Cerebellar cortex (tissue), 1 donor: ENCODE data around the gene MPHOSPH9.

ENCODE experiments used
- DNase-seq: peaks from one replicate; pipeline ENCODE4 v3.0.0-alpha.2; 2015; ENCODE audit warnings: low spot score

The MPHOSPH9 gene

DNA sequence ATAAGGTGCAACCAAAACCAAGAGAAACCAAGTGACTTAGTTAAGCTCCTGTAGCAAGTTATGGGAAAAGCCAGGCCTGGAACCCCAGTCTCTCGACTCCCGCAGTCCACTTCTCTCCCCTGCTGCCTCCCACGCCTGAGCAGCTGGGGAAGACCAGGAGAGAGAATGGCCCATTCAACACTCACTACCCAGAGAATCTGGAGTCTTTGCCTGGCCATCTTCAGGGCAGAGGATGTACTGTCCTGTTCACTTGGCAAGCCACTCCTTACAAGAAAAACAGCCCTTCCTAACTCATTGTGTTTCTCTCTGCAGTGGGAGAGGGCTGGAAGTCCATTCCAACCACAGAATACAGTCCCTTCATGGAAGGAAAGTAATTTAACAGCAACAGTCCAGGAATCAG, 83.9 kb downstream of the MPHOSPH9 start:
- DNase-seq = peak; percentile 47

DNA sequence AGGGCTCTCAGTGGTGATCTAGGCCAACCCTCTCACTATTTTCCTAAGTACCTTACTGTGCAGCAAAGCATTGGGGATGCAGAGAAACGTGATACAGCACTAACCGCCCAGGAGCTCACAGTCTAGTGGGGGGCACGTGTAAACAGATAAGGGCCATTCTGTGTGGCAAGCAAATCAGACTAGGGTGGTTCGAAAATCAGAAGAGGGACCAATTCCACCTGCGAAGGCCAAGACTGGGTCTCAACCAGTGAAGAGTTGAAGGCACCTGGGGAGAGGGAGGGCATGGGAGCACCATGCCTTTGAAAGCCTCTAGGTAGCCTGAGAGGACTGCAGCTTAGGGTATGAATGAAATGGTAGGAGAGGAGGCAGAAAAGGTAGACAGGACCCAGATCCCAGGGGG, 84.3 kb downstream of the MPHOSPH9 start:
- no peak for DNase-seq

DNA sequence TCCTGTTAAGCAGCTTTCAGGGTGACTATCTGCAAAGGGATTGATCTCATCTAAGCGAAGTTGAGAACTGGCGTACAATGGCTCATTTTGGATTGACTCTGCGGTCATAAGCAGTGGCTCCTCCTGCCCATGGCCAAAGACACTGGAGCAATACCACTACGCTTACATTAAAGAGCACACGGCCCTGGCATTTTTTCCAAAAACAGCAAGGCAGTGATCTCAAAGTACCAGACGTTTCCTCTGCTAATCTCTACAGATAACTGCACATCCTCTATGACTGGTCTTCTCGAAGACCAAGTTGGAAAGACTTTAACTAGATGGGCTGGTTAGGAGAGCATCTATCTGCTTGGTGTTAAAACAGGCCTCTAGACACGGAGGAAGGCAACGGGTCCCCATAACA, 84.7 kb downstream of the MPHOSPH9 start:
- DNase-seq = no peak

DNA sequence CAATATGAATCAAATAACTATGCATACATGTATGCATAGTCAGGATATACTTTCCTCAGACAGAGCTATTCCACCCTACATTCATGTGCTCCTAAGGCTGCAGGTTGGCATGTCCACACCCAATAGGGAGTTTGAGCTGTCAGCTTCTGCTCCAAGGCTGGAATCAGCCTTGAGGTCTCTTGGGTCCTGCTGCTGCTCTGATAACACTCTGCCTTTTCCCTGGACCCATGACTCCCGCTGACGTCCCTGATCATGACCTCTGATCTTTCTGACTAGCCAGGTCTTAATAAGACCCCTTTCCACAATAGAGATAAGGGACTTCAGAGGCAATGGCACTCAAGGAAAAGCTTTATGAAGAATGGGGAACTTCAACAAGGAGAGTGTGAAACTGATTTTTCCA, 87.7 kb downstream of the MPHOSPH9 start:
- DNase-seq = no peak

DNA sequence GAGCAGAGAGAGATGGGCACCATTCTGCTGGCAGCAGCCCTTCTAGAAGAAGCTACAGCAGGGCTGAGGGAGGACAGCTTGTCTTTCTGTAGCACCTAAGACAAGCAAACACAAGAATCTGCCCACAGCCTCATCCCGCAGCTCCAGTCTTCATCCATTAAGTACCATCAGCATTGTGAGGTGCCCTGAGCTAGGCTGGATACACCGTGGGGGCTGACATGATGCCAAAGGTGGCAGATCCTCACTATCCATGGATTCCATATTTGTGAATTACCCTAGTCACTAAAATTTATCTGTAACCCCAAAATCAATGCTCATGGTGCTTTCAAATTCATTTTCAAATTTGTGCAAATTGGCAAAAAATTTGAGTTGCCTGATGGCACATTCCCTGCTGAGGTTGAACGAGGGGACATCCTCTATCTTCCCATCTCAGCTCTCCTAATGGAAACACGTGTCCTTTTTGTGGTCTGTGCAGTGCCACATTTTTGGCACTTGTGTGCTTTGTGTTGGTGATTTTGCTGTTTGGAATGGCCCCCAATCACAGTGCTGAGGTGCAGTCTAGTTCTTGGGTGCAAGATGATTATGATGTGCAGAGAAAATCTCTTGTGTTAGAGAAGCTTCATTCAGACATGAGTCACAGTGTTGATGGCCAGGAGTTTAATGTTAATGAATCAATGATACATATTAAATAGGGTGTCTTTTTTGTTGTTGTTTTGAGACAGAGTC, 89.0 kb downstream of the MPHOSPH9 start:
- no peak for DNase-seq

DNA sequence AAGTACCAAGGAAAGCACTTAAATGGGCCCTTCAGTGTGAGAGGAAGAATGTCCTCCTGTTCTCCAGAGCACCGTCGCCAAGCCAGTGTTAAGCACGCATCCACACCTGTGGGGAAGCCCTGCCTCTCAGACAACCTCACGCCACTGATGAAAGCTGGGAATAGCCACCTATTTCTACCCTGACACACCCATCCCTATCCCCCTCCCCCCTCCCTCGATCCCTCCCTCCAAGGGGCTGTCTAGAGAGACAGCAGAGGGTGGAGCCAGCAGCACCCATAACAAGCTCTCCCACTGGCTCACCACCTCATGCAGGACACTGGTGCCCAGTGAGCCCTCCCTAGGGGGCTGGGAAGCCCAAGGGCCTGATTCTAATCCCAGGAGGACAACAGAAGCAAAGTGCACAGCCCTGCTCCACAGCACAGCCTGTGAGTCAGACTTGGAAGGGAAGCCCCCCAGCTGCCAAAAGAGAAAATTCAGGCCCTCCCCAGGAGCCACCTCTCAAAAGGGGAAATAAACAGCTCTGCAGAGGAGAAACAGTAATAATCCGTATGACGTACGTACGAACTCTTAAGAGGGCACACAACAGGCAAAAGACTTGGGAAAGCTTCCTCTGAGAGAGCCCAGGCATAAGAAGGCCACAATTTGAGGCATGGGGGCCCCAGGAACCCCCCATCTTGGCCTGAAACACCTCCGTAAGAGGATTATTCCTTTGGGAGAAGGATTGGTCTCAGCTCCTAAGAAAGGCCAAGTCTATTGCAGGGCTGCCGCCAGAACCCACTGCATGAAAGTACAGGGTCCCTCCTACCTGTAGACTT, 89.8 kb downstream of the MPHOSPH9 start:
- DNase-seq = no peak

DNA sequence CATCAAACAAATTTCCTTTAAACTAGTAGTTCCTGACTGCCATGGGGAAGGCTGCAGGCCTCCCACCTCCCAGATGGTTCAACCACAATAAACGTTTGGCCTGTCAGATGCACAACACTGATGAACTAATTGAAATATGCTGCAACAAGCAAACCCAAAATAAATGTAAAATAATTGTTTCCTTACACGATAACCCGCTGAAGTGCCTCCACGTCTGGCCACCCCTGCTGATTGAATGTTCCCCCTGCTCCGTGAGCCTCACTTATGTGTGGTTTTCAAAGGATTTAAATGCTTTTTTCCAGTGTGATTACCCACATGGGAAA, 90.5 kb downstream of the MPHOSPH9 start:
- DNase-seq = no peak

DNA sequence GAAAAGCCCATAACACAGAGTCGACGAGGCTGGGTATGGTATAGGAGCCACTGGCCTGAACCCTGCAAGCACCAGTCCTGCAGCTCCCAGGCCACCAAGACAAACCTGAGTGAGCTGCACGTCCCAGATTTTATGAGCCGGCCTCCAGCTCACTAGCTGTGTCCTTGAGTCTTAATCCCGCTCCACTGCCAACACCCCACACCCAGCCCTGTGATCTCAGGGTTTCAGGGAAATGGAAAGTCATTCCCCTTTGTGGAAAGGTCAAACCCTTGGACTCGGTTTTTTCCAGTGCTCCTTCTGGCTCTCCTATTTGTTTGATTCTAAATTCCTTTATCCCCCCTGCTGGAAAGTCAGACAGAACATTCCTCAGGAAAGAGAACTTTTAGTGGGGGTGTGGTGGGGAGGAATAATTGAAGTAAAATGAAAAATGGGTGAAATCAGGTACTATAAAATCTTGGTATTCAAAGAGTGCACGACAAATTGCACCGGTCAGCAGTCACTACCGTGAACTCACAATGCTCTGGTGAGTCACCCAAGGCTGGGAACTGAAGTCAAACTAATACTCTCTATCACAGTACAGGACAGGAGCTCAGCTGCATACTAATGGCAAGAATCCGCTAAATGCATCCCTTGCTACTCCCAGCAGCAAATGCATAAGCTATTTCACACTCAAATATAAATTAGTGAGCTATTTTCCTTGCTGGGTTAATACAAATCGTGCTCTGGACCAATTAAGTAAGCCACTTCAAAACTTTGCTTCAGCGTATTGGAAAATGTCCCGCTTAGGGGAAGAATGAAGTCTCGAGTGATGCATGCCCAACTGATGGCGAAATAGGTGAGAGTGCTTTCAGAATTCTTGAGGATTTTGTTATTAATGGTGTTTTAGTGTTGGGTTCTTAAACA, 91.1 kb downstream of the MPHOSPH9 start:
- DNase-seq = no peak

DNA sequence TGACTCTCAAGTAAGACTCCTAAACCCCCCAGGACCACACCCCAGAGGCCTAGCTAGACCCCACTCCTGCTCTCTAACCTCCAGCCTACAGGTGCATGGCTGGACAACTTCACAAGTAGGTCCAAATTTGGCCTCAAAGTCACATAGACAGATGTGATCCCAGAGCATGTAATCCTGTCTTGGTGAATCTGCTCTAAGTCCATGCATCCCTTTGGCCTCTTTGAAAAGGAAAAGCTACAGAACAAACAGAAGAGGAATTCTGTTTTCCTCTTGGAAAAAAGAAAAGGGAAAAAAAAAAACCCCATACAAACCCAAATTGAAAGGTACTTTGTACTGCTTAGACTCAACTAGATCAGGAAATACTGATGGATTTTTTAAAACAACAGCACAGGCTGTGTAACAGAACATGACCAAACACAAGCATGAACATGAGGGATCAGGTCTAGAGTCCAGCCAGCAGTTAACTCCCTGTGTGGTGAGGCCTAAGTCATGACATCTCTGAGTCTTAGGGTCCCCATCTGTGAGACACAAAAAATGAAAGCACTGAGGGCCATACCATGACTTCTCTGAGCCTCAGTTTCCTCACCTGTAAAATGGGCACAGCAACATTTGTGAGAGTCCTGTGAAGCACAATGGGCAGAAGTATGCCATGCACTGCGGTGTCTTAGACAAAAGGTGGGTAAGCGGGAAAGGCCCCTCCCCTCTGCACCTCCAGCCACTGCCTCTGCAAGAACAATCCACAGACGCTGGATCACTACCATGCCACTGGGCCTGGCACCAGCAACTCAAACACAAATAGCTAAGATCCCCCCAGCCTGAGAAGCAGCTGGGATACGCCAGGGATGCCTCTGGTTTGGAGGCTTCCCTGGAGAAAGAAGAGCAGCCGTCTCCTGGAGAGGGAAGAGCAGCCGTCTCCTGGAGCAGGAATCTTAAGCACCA, 92.0 kb downstream of the MPHOSPH9 start:
- no peak for DNase-seq

DNA sequence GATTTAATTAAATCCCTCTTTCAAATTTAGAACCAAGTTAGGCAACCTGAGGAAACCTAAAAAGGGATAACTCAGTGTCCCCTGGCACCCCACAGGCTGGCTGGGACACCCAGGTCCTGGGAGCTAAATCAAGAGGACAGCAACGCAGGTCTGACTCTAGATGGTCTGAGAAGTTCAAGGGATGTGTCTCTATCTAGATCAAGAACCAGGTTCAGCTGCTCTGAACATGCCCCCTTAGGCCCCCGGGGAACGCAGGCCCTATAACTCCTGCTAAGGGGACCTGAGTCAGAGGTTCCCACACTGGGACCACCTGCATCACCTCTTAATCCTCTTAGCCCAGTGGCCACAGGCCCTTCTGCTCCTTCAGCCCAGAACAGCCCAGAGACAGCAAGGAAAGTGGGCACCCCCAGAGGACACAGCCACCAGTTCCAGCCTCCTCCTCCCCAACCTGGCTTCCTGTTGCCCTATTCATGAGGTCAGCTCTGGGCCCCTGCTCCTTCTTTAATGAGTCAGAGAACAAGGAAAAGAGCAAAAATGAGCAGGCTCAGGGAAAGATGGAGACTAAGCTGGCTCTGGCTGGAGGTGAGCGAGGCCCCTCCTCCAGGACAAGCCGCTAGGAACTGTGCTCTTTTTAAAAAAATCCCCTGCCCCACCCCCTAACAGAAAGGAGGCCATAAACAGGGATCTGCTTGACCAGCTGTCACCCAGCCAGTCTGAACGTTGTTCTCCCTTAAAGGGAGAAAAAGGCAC, 92.8 kb downstream of the MPHOSPH9 start:
- DNase-seq = no peak

DNA sequence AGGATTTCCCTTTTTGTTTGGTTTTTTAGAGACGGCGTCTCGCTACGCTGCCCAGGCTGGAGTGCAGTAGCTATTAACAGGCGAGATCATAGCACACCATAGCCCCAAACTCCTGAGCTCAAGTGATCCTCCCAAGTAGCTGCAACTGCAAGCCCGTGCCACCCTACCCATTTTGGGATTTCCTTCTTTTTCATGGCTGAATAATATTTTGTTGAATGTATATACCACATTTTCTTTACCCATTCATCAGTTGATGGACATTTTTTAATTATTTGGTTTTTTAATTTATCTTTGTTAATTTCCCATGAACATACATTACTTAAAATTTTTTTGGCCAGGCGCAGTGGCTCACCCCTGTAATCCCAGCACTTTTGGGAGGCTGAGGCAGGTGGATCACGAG, 97.3 kb downstream of the MPHOSPH9 start:
- no peak for DNase-seq

DNA sequence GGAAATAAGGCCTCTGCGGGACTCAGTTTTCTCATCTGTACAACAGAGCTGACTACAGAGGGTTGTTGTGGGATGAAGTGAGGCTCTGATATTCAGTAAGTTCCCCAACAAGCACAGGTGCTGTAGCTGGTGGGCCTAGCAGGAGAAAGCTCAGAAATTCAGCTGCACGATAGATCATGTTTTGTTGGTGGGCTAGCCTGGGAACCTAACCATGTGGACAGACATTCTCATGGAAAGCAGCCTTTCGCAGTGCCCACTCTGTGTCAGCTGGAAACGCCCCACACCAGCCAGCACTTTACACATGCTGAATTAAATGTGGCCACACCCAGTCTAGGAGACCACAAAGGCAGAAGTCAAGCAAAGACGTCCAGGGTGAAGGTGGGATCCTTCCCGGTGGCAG, 98.1 kb downstream of the MPHOSPH9 start:
- DNase-seq = no peak

DNA sequence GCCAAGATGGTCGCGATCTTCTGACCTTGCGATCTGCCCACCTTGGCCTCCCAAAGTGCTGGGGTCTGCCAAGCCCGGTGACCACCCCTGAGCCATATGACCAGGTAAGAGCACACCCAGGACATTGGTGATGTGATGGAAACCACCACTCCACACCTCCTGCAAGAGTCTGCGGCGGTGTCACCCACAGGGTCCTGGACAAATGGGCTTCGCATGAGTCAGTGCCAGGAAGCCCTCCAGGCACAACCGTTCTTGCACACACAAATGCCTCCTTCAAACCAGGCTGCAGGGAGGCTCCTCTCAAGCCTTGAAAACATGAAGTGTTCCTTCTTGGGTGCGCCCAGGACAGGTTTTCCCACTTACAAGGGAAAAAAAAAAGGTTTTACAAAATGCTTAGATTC, 98.7 kb downstream of the MPHOSPH9 start:
- DNase-seq = no peak

DNA sequence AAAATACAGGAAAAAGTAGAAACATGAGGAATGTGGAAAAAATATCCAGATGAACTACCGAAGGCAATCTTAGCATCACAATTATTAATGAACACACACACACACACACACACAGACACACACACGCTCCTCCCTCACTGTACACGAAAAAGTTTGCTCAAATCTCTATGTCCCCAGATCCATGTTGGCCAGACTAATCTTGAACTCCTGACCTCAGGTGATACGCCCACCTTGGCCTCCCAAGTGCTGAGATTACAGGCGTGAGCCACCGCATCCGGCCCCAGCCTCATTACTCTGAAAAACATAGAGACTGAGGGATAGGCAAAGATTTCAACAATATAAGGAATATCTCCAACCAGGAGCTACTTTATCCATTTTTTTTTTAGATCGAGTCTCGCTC, 99.2 kb downstream of the MPHOSPH9 start:
- no peak for DNase-seq

DNA sequence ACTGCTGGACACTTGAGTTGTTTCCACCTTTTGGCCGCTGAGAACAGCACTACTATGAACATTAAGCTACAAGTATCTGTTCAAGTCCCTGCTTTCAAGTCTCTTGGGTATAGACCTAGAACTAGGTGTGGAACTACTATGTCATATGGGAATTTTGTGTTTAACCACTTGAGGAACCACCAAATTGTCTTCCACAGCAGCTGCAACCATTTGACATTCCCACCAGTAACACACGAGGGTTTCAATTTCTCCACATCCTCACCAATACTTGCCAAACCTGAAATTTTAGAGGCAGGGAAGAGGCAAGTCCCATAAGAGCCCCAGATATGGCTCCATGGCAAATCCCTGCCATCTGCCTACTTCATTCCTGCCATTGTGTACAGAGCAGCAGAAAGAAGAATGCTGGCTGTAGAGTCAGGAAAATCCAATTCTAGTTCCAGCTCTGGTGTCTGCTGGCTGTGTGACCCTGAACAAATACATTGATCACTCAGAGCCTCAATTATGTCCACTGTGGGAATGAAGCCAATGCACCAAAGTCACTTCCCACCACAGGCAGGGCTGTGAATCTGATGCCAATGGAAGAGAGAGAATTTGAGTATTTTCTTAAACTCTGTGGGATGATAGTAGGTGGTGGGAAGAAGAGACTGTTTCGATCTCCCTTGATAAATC, 99.9 kb downstream of the MPHOSPH9 start:
- DNase-seq = no peak

DNA sequence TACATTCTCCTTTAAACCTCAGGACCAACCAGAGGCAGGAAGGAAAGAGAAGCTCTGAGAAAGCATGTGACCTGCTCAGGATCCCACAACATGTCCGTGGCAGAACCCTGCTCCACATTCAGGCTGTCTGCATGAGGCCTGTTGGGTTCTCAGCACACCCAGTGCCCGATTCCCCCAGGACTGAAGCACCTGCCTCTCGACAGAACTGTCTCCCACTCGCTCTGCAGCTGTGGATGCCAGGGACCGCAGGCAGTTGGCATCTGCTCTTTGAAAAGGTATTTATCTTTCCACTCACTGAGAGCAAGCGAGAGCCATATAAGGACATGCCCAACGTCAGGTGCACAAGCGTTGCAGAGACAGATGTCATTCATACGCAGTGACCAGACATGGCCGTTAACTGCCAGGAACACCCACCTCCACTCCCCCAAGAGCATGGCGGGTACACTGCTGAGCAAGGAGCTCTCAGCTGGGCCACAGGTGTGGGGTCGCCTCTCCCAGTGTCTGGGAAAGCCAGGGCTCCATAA, 101.0 kb downstream of the MPHOSPH9 start:
- no peak for DNase-seq

DNA sequence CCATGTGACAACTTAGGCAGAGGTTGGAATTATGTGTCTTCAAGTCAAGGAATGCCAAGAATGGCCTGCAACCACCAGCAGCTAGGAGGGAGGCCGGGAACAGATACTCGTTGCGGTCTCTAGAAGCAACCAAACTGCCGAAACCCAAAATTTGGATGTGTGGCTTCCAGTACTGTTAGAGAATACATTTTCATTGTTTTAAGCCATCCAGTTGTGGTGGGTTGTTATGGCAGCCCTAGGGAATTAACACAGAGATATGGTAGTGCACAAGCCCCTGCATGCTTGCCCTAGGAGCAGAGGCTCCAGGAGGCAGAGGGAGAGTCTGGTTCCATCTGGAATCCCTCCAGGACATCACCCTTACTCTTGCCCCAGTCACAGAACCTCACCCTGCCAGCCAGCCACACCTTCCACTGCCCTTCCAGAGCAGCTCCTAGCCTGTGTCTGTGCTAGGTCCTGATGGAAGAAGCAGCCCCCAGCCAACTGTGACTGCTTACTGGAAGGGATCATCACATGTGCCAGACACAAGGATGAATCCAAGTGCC, 101.6 kb downstream of the MPHOSPH9 start:
- DNase-seq = no peak

DNA sequence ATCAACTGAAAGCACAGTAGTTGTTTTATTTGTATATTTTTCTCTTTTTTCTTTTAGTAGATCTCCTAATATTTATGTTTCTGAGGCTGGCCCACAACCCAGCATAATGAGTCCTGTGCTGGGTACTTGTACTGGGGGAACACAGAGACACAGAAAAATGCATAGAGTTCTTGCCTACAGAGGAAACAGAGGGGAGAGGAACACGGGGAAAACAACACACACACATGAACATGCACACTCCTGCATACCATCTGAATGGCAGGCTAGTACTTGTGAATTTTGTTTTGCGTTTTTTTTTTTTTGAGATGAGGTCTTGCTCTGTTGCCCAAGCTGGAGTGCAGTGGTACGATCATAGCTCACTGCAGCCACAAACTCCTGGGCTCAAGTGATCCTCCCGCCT, 103.3 kb downstream of the MPHOSPH9 start:
- DNase-seq = no peak

DNA sequence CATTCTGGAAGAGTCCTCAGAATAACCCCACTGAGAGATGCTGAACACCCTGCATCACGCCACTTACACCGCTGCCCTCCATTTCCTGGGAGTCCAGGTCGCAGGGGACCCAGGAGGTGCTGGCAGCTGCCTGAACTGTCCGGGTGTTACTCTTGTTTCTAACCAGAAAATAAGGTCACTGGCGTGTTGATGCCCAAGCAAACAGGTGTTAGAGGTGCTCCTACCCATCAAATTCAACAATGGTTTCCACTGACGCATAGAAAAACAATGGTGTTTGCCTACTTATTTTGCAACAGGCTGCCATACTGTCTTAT, 105.8 kb downstream of the MPHOSPH9 start:
- no peak for DNase-seq
